ENCODE data around the gene LILRB5.
"Not testable (repeated sequence)": the region's sequence is repeated elsewhere in the genome, so short reads cannot be mapped to it uniquely, and the experiment has no call there.

- TF ChIP-seq HDAC2, CTCF (IDR thresholded peaks at IDR 0.05): not testable (repeated sequence)
These were observed 23.4 kb upstream of the LILRB5 start for GRCh38 chr19:54280441-54280840.
